Kidney glomerular epithelial cell (primary cell): ENCODE measurements around the gene PLD3.

Experiments used
- DNase-seq: peaks from one replicate; lab custom pipeline; 2025; lab: John Stamatoyannopoulos, UW

Gene PLD3

GRCh38 chr19:40348125-40348913 is at the start of gene PLD3, which contains the start of gene C19orf47:
TSS of gene PLD3 (plus strand) at chr19:40348695. CDS start at chr19:40366484, 17,789 bp downstream.
TSS of gene C19orf47 (minus strand) at chr19:40348397. CDS start at chr19:40341857, 6,540 bp downstream.
- peak; percentile 99 for DNase-seq

DNA sequence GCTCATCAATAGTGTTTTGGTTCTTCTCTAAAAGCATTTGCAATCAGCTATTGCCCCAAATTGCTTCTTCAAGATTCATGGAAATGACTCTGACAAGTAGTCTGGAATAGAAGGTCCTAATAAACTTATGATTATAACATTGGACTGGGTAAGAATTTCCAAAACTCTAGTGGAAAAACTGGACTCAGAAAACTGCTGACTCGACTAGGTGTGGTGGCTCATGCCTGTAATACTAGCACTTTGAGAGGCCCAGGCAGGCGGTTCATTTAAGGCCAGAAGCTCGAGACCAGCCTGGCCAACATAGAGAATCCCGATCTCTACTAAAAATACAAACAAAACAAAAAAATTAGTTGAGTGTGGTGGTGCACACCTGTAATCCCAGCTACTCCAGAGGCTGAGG is 47.8 kb upstream of the PLD3 start:
- no peak for DNase-seq

- no peak for DNase-seq
These were observed 46.1 kb upstream of the PLD3 start for GRCh38 chr19:40302224-40303011.

GRCh38 chr19:40303765-40304164 is 44.7 kb upstream of the PLD3 start:
- no peak for DNase-seq

GRCh38 chr19:40304306-40304705 is 44.2 kb upstream of the PLD3 start:
- DNase-seq, result no peak

DNA sequence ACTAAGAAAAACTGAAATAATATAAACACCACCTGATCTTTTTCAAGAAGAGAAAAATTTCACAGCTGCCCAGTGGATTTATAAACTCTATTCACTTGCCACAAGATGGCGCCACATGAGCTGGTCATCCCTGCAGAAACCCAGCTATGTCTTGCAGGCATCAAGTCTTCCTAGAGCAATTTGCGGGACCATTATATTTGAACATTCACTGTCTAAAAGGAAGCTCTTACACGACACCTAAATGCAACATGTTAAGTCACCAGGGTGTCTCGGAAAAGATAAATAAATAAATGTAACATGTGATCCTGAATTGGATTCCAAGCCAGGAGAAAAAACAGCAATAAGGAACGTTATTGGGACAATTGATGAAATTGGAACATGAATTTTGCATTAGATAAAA is 43.1 kb upstream of the PLD3 start:
- DNase-seq, result peak; percentile 84

DNA sequence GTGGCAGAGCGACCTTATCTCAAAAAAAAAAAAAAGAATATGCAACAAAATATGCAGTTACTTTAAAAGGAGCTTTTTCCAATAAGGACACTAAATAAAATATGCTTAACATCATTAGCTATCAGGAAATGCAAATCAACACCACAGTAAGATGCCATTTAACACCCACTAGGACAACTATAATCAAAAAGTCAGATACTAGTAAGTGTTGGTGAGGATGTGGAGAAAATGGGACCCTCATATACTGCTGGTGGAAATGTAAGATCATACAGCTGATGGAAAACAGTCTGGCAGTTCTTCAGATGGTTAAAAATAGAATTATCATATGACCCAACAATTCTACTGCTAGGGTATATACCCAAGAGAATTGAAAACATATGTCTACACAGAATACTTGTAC is 38.8 kb upstream of the PLD3 start:
- DNase-seq, result no peak

DNA sequence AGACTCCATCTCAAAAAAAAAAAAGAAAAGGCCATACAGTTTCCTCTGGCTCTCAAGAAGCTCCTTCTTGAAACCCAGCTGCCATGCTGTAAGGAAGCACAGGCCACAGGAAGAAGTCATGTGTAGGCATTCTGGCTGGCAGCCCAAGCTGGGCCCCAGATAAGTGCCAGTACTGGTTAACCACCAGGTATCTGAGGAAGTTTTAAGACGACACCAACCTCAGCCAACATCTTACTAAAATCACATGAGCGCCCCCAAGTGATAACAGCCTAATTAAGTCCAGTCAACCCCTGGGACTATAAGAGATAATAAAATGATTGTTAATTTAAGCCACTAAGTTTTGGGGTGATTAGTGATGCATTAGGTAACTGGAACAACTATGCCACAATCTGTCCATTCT is 36.0 kb upstream of the PLD3 start:
- no peak for DNase-seq

GRCh38 chr19:40313229-40313983 is 35.1 kb upstream of the PLD3 start:
- DNase-seq, result no peak

GRCh38 chr19:40314656-40315055 is 33.8 kb upstream of the PLD3 start:
- no peak for DNase-seq

GRCh38 chr19:40315812-40316470 is 32.6 kb upstream of the PLD3 start:
- DNase-seq, result no peak

- no peak for DNase-seq
These were observed 31.2 kb upstream of the PLD3 start for GRCh38 chr19:40317338-40317737.

GRCh38 chr19:40320558-40320935 is 27.9 kb upstream of the PLD3 start:
- no peak for DNase-seq

DNA sequence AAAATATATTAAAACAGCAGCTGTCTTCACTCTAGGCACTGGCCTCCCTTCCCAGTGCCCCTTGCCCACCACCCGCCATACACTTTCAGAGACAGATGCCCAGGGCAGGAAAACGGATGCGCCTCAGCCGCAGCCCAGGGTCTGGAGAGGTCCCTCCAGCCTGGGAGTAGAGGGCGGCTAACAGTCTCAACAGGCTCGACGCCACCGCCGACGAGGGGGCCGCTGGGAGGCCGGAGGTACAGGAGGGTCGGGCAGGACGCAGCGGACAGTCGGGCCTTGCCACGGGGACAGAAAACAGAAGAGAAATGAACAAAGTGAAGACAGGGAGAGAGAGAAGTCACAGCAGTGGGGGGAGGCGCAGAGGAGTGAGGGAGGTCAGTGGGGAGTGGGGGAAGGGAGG is 27.4 kb upstream of the PLD3 start:
- no peak for DNase-seq

DNA sequence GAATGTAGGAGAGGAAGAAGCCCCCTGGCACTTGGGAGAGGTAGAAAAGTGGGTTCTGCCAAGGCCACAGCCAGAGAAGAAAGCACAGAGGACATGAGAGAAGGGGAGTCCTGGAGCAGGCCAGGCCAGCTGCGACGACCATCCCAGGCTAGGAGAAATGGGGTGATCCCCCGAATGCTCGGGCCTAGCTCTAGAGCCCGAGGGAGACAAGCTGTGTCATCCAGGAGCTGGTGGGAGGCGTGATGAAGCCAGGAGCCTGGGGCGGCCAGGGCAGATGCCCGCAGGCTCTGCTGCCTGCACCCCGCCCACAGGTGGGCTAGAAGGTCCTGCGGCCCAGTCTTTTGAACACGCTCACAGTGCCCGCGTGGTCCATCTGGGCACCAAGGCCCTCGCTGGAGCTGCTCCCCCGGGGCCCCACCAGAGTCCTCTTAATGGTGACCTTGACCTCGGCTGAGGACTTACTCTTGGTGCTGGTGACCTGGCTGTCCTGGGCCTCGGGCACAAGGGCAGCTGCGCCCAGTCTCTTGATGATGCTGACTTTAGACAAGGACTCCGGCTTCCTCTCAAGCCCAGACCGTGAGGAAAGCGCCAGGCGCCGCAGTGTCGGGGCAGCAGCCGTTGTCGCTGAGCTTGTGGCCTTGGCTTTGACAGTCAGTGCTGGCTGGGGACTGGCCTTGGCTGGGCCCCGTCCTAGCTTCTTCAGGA is 26.8 kb upstream of the PLD3 start:
- no peak for DNase-seq

- no peak for DNase-seq
These were observed 26.3 kb upstream of the PLD3 start for GRCh38 chr19:40322271-40322610.

DNA sequence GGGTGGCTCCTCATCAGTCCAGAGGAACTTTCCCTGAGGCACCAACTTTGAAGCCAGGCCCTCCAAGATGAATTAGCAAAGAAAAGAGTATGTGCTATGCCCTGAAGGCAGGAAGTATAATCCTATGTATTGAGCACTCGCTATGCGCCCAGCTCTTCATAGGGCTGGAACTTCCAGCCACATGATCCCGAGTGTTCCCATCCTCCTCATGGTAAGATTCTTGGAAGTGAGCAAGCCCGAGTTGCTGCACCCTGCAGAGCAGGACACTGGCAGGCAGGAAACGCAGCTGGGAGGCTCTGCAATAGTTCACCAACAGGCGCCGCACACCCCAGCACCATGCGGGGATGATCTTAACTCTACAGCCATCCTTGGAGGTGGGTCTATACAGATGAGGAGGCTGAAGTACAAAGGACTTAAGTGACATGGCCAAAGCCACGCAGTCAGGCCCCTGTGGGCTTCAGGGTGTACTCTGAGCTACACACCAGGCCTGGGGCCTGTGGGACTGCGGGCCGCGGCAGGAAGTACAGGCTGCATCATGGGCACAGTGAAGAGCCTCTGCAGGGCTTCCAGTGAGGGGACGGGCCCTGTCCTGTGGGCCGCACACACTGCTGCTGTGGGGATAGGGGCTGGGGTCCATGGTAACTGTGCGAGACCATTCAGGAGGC is 25.4 kb upstream of the PLD3 start:
- no peak for DNase-seq

- no peak for DNase-seq
These were observed 24.8 kb upstream of the PLD3 start for GRCh38 chr19:40323705-40324104.

DNA sequence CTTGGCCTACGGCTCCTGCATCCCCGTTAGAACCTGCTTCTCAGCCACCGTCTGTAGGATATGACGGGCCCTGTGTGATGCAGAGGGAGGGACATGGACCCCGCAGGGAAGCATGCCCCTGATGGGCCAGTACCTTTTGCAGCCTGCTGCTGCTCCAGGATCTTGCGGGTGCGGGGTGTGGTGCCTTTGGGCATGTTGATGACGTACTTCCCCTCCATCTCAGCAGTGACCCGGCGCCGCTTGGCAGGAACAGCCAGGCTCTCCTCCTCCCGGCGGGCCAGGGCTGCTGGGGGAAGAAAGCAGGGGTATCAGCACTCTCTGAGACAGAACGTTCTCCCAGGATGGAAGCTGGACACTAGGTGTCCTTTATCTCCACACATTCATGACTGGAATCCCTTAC is 22.3 kb upstream of the PLD3 start:
- DNase-seq, result no peak

- no peak for DNase-seq
These were observed 17.4 kb upstream of the PLD3 start for GRCh38 chr19:40331052-40331451.

GRCh38 chr19:40332669-40333068 is 15.8 kb upstream of the PLD3 start:
- DNase-seq, result no peak
